IMR-90 (cell line): ENCODE data around the gene CYFIP2. TPM values are rescaled to one million over a fixed set of nuclear protein-coding genes. Genes with fewer than 3 reads are reported as not detected.

Source experiments
- ATAC-seq: fragments of 200-7000 bp; cut with Tn5 transposase; 2 replicates; pipeline ENCODE4 v1.9.1; 2020; ENCODE audit warnings: low read depth, mild to moderate bottlenecking, moderate library complexity
- BruUV-seq: library from RNA; stranded (reverse); fragments of 400-500 nt; replicated peaks from 2 replicates; lab custom pipeline; 2021; lab: Mats Ljungman, UMichigan
- CTCF ChIA-PET: fragments of 300-600 bp; formaldehyde crosslinking; extraction: SDS; loops from one replicate; lab custom pipeline; 2021; ENCODE audit warnings: antibody characterized with exemption; lab: Yijun Ruan, JAX
- POLR2A ChIA-PET: fragments of 300-600 bp; sonication (Branson Sonifier 250); formaldehyde crosslinking; loops from one replicate; lab custom pipeline; 2022; ENCODE audit warnings: antibody characterized with exemption; ENCODE audit not compliant: unreplicated experiment; lab: Charles Lee
- DNase-seq: peaks from one replicate; pipeline ENCODE4 v3.0.0; 2013
- H2AFZ ChIP-seq: replicated peaks from 2 replicates; pipeline ENCODE3; 2013; ENCODE audit warnings: low read length, mild to moderate bottlenecking; ENCODE audit not compliant: poor library complexity
- H2AK5ac ChIP-seq: 2 replicates; pipeline ENCODE4 v1.6.1; 2013; ENCODE audit warnings: low read depth, low read length, inconsistent platforms
- H2AK9ac ChIP-seq: replicated peaks from 2 replicates; pipeline ENCODE3; 2013; ENCODE audit warnings: mild to moderate bottlenecking, low read depth, low read length, moderate library complexity; ENCODE audit not compliant: poor library complexity
- H2BK120ac ChIP-seq: 2 replicates; pipeline ENCODE4 v1.6.1; 2013; ENCODE audit warnings: low read depth, low read length, inconsistent platforms
- H2BK15ac ChIP-seq: 3 replicates; pipeline ENCODE4 v1.6.1; 2013; ENCODE audit warnings: low read depth, low read length, inconsistent platforms
- H2BK20ac ChIP-seq: 2 replicates; pipeline ENCODE4 v1.6.1; 2013; ENCODE audit warnings: low read depth, mild to moderate bottlenecking, inconsistent platforms, low read length, moderate library complexity
- H2BK5ac ChIP-seq: 2 replicates; pipeline ENCODE4 v1.6.1; 2013; ENCODE audit warnings: mild to moderate bottlenecking, low read depth, low read length, inconsistent platforms; ENCODE audit not compliant: poor library complexity, severe bottlenecking
- H3K14ac ChIP-seq: replicated peaks from 2 replicates; pipeline ENCODE4 v1.6.1; 2013; ENCODE audit warnings: low read depth, low read length, inconsistent platforms
- H3K18ac ChIP-seq: 2 replicates; pipeline ENCODE4 v1.6.1; 2013; ENCODE audit warnings: low read depth, low read length, control low read depth
- H3K23ac ChIP-seq: 2 replicates; pipeline ENCODE4 v1.6.1; 2013; ENCODE audit warnings: low read depth, low read length, inconsistent platforms
- H3K27ac ChIP-seq: 2 replicates; pipeline ENCODE4 v1.5.1; 2013; ENCODE audit warnings: mild to moderate bottlenecking, control low read depth, low read length; ENCODE audit not compliant: insufficient read depth
- H3K27me3 ChIP-seq: 2 replicates; pipeline ENCODE4 v1.6.1; 2013; ENCODE audit warnings: low read length; ENCODE audit not compliant: control insufficient read depth, insufficient read depth
- H3K36me3 ChIP-seq: 2 replicates; pipeline ENCODE4 v1.6.1; 2013; ENCODE audit warnings: low read length, mixed read lengths; ENCODE audit not compliant: control insufficient read depth, insufficient read depth
- H3K4ac ChIP-seq: 2 replicates; pipeline ENCODE4 v1.6.1; 2013; ENCODE audit warnings: low read depth, low read length, inconsistent platforms
- H3K4me1 ChIP-seq: 2 replicates; pipeline ENCODE4 v1.6.1; 2013; ENCODE audit warnings: low read length, mixed read lengths; ENCODE audit not compliant: control insufficient read depth, insufficient read depth
- H3K4me2 ChIP-seq: 2 replicates; pipeline ENCODE4 v1.6.1; 2013; ENCODE audit warnings: low read depth, mild to moderate bottlenecking, control low read depth, low read length, moderate library complexity
- H3K4me3 ChIP-seq: 2 replicates; pipeline ENCODE4 v1.5.1; 2013; ENCODE audit warnings: low read depth, mild to moderate bottlenecking, control low read depth, low read length, moderate library complexity; ENCODE audit not compliant: insufficient read depth
- H3K56ac ChIP-seq: 2 replicates; pipeline ENCODE4 v1.6.1; 2013; ENCODE audit warnings: low read length, inconsistent platforms; ENCODE audit not compliant: insufficient read depth; ENCODE audit errors: extremely low read depth
- H3K79me1 ChIP-seq, 2 experiments: 2 replicates each; pipeline ENCODE4 v1.6.1; 2013; ENCODE audit warnings: low read length in 2 of 2, inconsistent platforms in 1 of 2, low read depth in 1 of 2
- H3K9ac ChIP-seq: 2 replicates; pipeline ENCODE4 v1.6.1; 2013; ENCODE audit warnings: low read depth, low read length, control low read depth
- H3K9me1 ChIP-seq: 2 replicates; pipeline ENCODE4 v1.6.1; 2013; ENCODE audit warnings: low read length, inconsistent platforms; ENCODE audit not compliant: insufficient read depth
- H3K9me3 ChIP-seq: 2 replicates; pipeline ENCODE4 v1.6.1; 2013; ENCODE audit warnings: low read length; ENCODE audit not compliant: control insufficient read depth, insufficient read depth
- H4K20me1 ChIP-seq: 2 replicates; pipeline ENCODE4 v1.6.1; 2013; ENCODE audit warnings: low read length, inconsistent platforms; ENCODE audit not compliant: insufficient read depth
- H4K5ac ChIP-seq: 2 replicates; pipeline ENCODE4 v1.6.1; 2013; ENCODE audit warnings: mild to moderate bottlenecking, low read depth, low read length, control low read depth
- H4K8ac ChIP-seq, 2 experiments: 2 replicates each; pipeline ENCODE4 v1.6.1; 2013; ENCODE audit warnings: low read depth in 2 of 2, low read length in 2 of 2, control low read depth in 1 of 2, inconsistent platforms in 1 of 2
- H4K91ac ChIP-seq: 2 replicates; pipeline ENCODE4 v1.6.1; 2013; ENCODE audit warnings: low read depth, low read length, inconsistent platforms; ENCODE audit not compliant: insufficient read depth
- ELK1 ChIP-seq: fragments of 150-350 bp; IDR thresholded peaks from 2 replicates; pipeline ENCODE4 v1.6.1; 2016; ENCODE audit warnings: low read depth, mild to moderate bottlenecking, low read length, moderate library complexity, borderline replicate concordance
- MAZ ChIP-seq: IDR thresholded peaks from 2 replicates; pipeline ENCODE4 v1.6.1; 2012; ENCODE audit warnings: low read depth, mild to moderate bottlenecking, low read length, improper control_type of control experiment, moderate library complexity, borderline replicate concordance
- NFE2L2 ChIP-seq: fragments of 150-350 bp; IDR thresholded peaks from 2 replicates; pipeline ENCODE4 v1.6.1; 2016; ENCODE audit warnings: low read depth, mild to moderate bottlenecking, low read length
- whole genome bisulfite sequencing, 2 experiments: methylation state at CpG; one replicate each; pipeline versions ENCODE4 v1.1.5 to v1.1.7; 2013; ENCODE audit warnings: missing lambda C conversion rate in 2 of 2; ENCODE audit not compliant: insufficient read length in 1 of 2; ENCODE audit errors: extremely low coverage in 2 of 2; 5-methylcytosine and 5-hydroxymethylcytosine counted together
- dilution Hi-C: fragments of 300-500 bp; cut with HindIII; formaldehyde crosslinking; loops from one replicate; pipeline ENCODE4 v1.14.3; 2018; ENCODE audit warnings: low sequenced_read_pairs; ENCODE audit not compliant: unreplicated experiment
- in situ Hi-C: fragments of 300-500 bp; cut with MboI; formaldehyde crosslinking; loops from 3 replicates; pipeline ENCODE4 v1.14.3; 2019; ENCODE audit warnings: low sequenced_read_pairs, inconsistent platforms, mixed read lengths
- intact Hi-C: fragments of 100-400 bp; cut with micrococcal nuclease; formaldehyde crosslinking; loops from 2 replicates; pipeline ENCODE4 v1.10.0; 2022
- polyA plus RNA-seq, 3 experiments: library from polyadenylated mRNA; depleted of rRNA; stranded (reverse); fragments of >200 nt; gene quantifications; 2 replicates each; pipeline ENCODE4 v1.2.3, GENCODE V29; 2012; ENCODE audit warnings: low replicate concordance in 1 of 3
- total RNA-seq: library from RNA; depleted of rRNA; stranded (reverse); fragments of >200 nt; gene quantifications from 2 replicates; pipeline ENCODE4 v1.2.3, GENCODE V29; 2012

The CYFIP2 gene
- total and polyA plus RNA-seq, 2 of the 4 experiments (the other 2 are of a cell fraction), result 6.8 to 13.4 TPM

- H4K5ac ChIP-seq, result no peak overlapping the region
- ChIA-PET POLR2A (no interaction called here), CTCF (interaction anchor here (0.5 to 1.6 kb wide), 3 partner anchors 10 to 63 kb away, joined by 3 to 6 read pairs (median 3); no protein-coding TSS in a partner anchor)
- H3K14ac ChIP-seq, result no peak overlapping the region
- H3K9me3 ChIP-seq, result peaks cover 2% of the 10 kb centered on the region; the same call in 1 of the 2 replicates
- H3K18ac ChIP-seq, result no peak overlapping the region
- TF ChIP-seq ELK1 (no peak), NFE2L2 (no peak), MAZ (no peak)
- H3K9ac ChIP-seq, result no peak overlapping the region
- no peak overlapping the region for H2BK120ac ChIP-seq
- H3K4me1 ChIP-seq, result no peaks in the 10 kb centered on the region
- H4K8ac ChIP-seq, result no peak overlapping the region
- no peaks in the 10 kb centered on the region for H3K9me1 ChIP-seq
- H3K4ac ChIP-seq, result no peak overlapping the region
- no peak overlapping the region for H2BK5ac ChIP-seq
- no CpG with 5 or more reads among the region's 6 CpGs for WGBS, 2 experiments
- H2BK20ac ChIP-seq, result no peak overlapping the region
- dilution Hi-C loops (no loop called here), in situ Hi-C loops (no loop called here), intact Hi-C loops (no loop called here)
- no peaks in the 10 kb centered on the region; the same call in 1 of the 2 replicates for H3K27me3 ChIP-seq
- H2AK9ac ChIP-seq, result no peak overlapping the region
- H2AK5ac ChIP-seq, result no peak overlapping the region
- DNase-seq, result no peak
- H3K4me2 ChIP-seq, result no peak overlapping the region
- no peak for ATAC-seq
- H3K56ac ChIP-seq, result no peak overlapping the region
- H3K23ac ChIP-seq, result no peak overlapping the region
- H2BK15ac ChIP-seq, result no peak overlapping the region
- H3K36me3 ChIP-seq, result no peaks in the 10 kb centered on the region
- H3K27ac ChIP-seq, result no peak overlapping the region
- H3K4me3 ChIP-seq, result no peak overlapping the region
- H3K79me1 ChIP-seq, result no peaks in the 10 kb centered on the region
- H4K91ac ChIP-seq, result no peak overlapping the region
- no peaks in the 10 kb centered on the region for H4K20me1 ChIP-seq
- BruUV-seq, result no TSS peak
- no peak overlapping the region for H2AFZ ChIP-seq
These were observed 79.6 kb downstream of the CYFIP2 start for GRCh38 chr5:157345485-157345884.
